GM18526 (cell line): ENCODE data around the gene PAK3.

ENCODE experiments used
- POLR2A ChIP-seq: IDR thresholded peaks from 3 replicates; pipeline ENCODE4 v1.6.1; 2011; ENCODE audit not compliant: insufficient read length; ENCODE audit errors: extremely low read depth

PAK3 gene

DNA sequence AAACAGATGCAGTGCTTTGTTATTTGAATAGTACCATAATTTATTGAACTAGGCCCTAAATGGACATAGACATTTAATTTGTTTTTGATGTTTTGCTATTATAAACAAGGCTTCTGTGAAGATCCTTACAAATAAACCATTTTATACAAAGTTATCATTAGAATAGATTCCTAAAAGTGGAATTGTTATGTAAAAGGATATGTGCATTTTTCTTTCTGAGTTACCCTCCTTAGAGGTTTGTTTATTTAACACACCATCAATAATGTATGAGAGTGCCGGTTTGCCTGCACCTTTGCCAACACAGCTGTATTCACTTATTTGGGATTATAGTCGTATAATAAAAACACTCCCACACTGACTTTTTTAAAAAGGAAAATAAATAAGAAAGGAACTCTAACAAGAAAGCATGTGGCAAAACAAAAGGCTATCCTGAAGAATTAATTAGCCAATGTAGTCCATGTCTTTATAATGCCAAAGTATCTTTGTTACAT, 84.8 kb downstream of the PAK3 start:
- no peak for TF ChIP-seq POLR2A

DNA sequence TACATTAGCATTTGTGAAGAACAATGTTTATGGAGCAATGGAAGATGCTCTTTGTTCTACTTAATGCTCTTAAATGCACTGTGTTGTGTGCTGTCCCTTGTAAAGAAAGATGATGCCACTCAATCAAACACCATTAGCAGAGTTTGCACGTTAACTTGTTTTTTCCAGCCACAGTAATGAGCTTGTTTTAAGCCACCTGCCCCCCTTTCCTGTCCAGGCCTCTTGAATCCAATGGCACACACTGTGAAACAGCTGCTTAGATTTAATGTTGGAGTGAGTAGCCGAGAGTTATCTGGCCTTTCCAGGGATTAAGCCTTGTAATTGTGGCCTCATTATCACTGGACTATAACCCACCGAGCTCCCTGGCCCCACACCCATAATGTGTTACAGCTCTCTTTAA, 86.0 kb downstream of the PAK3 start:
- no peak for TF ChIP-seq POLR2A

- no peak for TF ChIP-seq POLR2A
Measured at GRCh38 chrX:111182997-111183396, 87.0 kb downstream of the PAK3 start.

GRCh38 chrX:111191598-111191997, 95.6 kb downstream of the PAK3 start:
- TF ChIP-seq POLR2A: no peak

GRCh38 chrX:111199505-111199904, 103.5 kb downstream of the PAK3 start:
- no peak for TF ChIP-seq POLR2A

- TF ChIP-seq POLR2A: no peak
Measured at GRCh38 chrX:111200327-111200726, 104.3 kb downstream of the PAK3 start.

DNA sequence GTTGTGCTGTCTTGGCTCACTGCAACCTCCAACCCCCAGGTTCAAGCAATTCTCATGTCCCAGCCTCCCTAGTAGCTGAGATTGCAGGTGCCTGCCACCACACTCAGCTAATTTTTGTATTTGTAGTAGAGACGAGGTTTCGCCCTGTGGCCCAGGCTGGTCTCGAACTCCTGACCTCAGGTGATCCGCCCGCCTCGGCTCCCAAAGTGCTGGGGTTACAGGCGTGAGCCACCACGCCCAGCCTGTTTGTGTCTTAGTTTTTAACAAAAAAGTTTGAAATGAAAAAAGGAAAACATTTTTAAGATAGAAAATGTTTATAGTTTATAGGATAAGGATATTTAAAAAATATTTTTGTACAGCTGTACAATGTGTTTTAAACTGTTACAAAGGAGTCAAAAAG, 111.9 kb downstream of the PAK3 start:
- TF ChIP-seq POLR2A: no peak

- TF ChIP-seq POLR2A: no peak
Measured at GRCh38 chrX:111216293-111216801, 120.4 kb downstream of the PAK3 start.

DNA sequence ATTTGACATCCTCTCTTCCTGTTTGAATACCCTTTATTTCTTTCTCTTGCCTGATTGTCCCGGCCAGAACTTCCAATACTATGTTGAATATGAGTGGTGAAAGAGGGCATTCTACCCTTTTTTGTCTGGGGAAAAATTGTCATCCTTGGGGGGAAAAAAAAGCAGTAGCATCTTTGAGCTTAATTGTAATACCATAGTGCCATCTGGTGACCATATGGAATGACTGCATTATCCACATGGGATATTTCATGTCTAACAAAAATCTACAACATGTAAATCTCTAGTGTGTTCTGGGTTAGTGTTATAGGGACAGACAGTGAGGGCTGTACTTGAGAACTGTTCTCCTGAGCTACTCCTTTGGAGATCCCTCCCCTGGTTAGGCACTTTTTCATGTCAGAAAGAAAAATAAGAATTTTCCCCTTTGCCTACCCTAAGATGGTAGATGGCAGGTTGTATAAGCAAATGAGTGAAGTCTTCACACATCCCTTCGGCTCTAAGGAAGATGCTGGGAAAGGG, 148.3 kb downstream of the PAK3 start:
- TF ChIP-seq POLR2A: no peak

DNA sequence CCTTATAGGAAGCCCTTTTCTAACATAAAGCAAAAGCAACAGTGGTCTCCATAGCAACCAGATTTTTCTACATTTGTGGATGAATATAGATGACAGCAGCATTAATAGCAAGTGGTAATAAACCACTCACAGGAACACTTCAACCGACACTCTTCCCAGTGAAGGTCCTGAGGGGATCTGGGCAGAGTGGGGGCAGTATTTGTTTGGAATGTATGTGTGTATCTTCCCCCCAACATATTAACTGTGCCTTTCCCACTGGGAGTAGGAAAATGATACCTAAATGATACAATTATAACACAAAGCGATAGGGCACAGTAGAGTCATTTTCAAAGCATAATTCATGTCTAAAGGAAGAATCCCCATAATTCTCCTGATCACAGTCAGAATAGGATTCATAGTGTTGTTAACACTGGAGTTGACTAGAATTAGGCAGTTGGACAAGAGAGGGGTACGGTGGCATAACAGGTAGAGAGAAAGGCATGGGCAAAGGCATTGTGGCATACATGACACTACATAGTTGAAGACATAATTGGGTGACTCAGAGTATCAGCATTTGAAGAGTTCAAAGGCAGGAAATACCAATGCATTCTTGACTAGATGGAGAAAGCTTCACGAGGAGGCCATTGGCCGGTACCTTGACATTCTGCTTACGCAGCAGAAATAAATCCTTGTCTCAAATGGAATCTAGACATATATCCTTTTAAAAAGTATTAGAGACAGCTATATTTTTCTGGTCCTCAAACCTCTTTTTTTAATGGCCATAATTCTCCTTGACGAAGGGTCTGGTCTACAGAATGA, 159.1 kb downstream of the PAK3 start:
- no peak for TF ChIP-seq POLR2A

DNA sequence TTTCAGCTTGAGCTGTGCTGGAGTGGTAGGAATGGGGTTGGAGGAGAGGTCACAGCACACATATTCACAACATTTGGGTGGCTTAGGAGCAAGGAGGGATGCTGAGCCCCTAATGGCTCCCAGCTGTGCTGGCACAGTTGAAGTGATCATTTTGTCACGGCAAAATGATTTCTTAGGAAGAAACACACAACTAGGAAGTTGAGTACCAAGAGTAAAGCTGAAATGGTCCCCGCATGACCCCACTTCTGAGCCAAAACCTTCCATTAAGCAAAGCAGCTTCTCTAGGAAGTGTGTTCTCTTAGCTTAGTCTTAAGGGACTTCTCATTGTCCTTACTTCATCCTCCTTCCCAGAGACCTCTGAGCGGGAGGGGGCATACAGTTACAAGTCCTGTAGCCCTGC, 161.7 kb downstream of the PAK3 start:
- TF ChIP-seq POLR2A: no peak

DNA sequence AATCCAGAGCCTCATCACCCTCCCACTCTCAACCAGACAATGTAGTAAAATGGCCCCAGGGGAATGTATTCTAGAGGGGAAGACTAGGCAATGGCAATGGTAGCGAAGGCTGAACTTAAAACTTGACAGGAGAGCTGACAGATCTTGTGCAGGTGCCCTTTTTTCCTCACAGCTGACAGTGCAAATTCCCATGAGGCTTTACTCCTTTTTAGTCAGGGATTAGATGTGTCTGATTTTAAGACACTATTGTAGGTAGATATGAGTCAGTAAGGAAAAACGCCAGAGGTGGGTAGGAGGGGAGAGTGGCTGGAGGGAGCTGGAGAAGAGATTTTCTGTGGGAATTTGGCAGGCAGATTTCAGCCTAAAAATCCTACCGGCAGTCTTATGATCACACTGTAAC, 163.6 kb downstream of the PAK3 start:
- TF ChIP-seq POLR2A: no peak

GRCh38 chrX:111260451-111260850, 164.5 kb downstream of the PAK3 start:
- TF ChIP-seq POLR2A: no peak

GRCh38 chrX:111262086-111262485, 166.1 kb downstream of the PAK3 start:
- TF ChIP-seq POLR2A: no peak

DNA sequence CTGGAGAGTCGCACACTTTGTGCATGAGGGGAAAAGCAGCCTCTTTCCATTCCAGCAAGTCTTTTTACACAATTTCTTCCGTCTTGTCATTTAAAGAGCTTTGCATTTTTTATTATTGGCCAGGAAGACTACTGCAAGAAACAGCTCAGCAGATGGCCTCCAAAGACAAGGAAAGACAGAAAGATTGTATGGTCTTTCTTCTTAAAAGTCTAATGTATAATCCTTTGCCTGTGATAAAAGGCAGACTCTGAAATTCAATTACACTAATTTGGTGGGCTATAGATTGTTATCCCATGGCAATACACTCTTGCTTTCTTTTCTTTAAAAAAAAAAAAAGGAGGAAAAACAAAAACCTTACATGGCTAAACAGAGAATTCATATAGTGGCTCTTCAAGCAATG, 168.4 kb downstream of the PAK3 start:
- TF ChIP-seq POLR2A: no peak

DNA sequence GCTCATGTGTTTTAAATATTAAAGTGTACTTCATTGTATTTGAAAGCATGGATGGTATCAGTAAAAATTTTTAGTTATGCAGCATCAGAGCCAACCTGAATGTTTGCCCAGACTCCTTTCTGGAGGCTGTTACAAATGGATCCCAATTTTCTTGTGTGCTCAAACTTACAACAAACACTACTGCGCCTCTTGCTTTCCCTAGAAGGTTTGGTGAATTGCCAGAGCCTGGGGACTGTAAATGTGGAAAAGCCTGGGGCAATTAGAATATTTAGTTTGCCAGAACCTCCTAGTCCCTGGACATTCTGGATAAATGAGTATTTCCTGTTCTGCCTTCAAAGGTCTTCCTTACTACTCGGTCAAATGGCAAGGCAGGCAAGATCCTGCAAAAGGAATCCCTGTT, 169.5 kb downstream of the PAK3 start:
- TF ChIP-seq POLR2A: no peak

GRCh38 chrX:111268506-111268905, 172.5 kb downstream of the PAK3 start:
- no peak for TF ChIP-seq POLR2A
